ENCODE data around the gene MAP2K5.

Gene MAP2K5

DNA sequence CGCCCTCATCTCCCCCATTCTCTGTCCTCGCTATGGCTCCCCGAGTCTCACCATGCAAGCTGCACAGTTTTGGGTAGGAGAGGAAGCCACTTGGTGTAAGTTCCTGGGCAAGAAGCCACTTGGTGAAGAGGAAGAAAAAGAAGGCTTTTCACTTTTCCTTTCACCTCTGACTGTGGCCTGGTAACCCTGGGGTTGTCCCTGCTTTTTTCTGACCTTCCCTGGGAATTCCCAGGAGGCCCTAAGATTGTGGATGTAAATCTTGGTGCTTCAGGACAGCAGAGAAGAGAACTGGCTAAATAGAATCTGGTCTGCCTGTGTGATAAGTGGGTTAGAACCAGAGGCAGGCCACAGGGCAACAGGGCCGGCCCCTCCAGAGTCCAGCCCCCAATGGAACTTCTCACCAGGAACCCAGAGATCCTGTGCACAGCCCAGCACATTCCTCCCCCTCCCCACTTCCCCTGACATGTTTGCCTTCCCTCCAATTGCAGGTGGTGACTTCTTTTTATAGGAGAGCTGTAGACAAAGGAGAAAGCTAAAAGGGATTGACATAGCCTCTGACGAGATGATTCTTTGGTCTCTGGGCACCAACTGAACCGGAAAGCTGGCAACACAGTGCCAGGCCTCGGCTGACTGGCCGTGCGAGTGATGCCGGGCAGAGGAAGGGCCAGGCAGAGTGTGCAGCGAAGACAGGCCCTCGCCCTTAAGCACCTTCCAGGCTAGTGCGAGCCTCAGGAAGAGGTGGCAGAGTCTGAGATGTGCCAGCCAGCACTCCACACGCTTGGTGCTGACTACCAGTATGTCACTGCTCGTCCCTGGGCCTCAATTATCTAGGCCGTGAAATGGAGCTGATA lies 263.4 kb downstream of the MAP2K5 start:
- TF ChIP-seq, protein P1, sequence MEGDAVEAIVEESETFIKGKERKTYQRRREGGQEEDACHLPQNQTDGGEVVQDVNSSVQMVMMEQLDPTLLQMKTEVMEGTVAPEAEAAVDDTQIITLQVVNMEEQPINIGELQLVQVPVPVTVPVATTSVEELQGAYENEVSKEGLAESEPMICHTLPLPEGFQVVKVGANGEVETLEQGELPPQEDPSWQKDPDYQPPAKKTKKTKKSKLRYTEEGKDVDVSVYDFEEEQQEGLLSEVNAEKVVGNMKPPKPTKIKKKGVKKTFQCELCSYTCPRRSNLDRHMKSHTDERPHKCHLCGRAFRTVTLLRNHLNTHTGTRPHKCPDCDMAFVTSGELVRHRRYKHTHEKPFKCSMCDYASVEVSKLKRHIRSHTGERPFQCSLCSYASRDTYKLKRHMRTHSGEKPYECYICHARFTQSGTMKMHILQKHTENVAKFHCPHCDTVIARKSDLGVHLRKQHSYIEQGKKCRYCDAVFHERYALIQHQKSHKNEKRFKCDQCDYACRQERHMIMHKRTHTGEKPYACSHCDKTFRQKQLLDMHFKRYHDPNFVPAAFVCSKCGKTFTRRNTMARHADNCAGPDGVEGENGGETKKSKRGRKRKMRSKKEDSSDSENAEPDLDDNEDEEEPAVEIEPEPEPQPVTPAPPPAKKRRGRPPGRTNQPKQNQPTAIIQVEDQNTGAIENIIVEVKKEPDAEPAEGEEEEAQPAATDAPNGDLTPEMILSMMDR (IDR thresholded peaks at IDR 0.05; ENCODE audit: borderline replicate concordance, insufficient read depth, low read depth, low read length), result no peak

DNA sequence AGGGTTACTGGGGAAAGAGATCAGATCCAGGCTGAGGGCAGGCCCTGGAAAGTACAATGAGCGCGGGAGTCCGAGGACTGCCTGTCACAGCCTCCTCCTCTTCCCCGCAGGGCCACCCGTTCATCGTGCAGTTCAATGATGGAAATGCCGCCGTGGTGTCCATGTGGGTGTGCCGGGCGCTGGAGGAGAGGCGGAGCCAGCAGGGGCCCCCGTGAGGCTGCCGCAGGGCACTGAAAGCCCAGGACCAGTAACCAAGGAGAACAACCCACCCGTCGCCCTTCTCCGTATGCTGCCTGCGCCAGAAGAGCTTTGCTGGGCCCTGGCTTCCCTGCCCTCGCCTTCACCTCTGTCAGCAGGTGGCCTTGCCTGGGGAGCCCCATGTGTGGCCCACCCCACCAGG lies 264.0 kb downstream of the MAP2K5 start:
- H3K4me3 ChIP-seq (ENCODE audit: low read depth, low read length), result no peak overlapping the region
- TF ChIP-seq, protein P1 (IDR thresholded peaks at IDR 0.05; ENCODE audit: borderline replicate concordance, insufficient read depth, low read depth, low read length), result no peak

More for the DNA sequence above, 263.4 kb downstream of the MAP2K5 start:
- no peak overlapping the region for H3K4me3 ChIP-seq (ENCODE audit: low read depth, low read length)

DNA sequence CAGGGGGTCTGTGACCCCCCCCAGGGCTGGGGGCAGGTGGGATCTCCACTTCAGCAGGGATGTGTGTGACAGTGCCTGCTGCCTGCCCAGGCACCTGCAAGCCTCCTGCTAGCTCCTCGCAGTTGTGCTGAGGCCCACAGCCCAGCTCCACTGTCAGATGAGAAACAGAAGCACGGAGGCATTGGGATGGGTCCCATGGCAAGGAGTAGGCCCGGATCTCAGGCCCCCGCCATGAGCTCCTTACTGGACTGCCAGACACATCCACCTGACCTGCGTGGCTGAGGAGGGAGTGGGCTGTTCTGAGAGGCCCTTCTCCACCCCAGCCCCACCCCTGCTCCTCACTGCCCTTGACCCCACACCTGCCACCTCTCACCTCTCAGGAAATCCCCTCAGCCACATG lies 264.6 kb downstream of the MAP2K5 start:
- TF ChIP-seq, protein P1 (IDR thresholded peaks at IDR 0.05; ENCODE audit: borderline replicate concordance, insufficient read depth, low read depth, low read length), result no peak
- H3K4me3 ChIP-seq (ENCODE audit: low read depth, low read length), result no peak overlapping the region

DNA sequence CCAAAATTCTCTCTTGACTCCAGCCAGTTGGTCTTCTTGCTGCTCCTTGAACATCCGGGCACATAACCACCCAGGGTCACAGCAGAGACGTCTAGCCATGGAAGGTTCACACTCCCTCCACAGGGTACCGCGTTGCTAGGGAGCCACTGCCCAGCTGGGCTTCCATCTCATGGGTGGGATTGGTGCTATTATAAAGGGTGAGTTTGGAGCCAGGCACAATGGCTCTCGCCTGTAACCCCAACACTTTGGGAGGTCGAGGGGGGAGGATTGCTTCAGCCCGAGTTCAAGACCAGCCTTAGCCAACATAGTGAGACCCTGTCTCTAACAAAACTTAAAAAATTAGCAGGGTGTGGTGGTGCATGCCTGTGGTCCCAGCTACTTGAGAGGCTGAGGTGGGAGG lies 265.3 kb downstream of the MAP2K5 start:
- TF ChIP-seq, protein P1 (IDR thresholded peaks at IDR 0.05; ENCODE audit: borderline replicate concordance, insufficient read depth, low read depth, low read length), result no peak
- H3K4me3 ChIP-seq (ENCODE audit: low read depth, low read length), result no peak overlapping the region

DNA sequence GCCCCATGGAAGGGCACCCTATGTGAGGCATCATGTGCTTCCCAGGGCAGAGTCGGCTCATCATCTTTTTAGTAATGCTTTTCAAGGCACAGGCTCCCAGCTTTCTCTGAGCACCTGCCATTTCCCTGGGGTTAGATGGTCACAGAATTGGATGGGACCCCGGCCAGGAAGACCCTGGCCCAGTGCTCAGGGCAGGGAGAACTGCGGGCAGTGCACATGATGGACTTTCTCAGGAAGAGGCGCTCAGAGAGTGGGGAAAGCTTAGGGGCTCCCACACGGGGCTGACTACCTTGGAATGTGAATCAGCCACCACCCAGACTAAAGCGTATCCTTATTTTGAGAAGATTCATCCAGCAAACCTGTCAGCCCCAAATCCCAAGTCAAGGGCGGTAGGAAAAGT lies 266.3 kb downstream of the MAP2K5 start:
- TF ChIP-seq, protein P1 (IDR thresholded peaks at IDR 0.05; ENCODE audit: borderline replicate concordance, insufficient read depth, low read depth, low read length), result no peak
- no peak overlapping the region for H3K4me3 ChIP-seq (ENCODE audit: low read depth, low read length)

DNA sequence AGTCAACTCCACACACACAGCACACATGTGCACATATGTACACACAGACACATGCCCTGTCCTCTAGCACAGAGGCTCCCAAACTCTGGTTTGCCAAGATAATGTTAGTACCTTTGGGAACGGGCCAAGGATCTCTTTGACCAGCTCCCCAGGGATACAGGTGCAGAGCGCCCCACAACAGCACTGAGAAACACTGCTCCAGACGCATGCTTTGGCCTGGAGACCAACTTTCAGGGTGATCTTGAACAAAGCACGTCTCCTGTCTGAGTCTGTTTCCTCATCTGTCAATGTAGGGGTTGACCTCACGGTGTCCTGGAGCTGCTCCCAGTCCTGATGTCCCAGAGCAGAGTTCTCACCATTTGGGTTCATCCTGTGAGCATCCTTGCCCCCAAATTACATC lies 266.9 kb downstream of the MAP2K5 start:
- TF ChIP-seq, protein P1 (IDR thresholded peaks at IDR 0.05; ENCODE audit: borderline replicate concordance, insufficient read depth, low read depth, low read length), result no peak
- H3K4me3 ChIP-seq (ENCODE audit: low read depth, low read length), result no peak overlapping the region

DNA sequence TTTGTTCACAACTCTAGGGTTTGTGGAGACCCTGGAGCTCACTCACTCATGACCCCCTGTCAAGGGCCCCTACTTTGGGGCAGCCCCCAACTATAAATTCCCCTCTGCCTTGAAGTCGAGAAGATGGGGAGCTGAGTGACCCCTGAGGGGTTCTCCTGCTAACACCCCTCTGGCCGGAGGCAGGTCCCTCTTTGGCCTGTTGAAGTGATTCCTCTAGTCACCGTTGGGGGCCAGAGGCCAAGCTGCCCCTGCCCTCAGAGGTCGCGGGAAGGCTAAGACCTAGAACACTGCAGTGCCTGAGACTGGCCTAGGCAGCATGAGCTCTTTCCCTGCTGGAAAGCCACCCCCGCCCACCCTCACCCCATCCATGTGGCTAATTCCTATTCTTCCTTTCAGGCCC lies 267.4 kb downstream of the MAP2K5 start:
- TF ChIP-seq, protein P1 (IDR thresholded peaks at IDR 0.05; ENCODE audit: borderline replicate concordance, insufficient read depth, low read depth, low read length), result no peak
- H3K4me3 ChIP-seq (ENCODE audit: low read depth, low read length), result no peak overlapping the region

All from GM12875 (cell line).